NCI-H2196 treated with DMSO at 0.1 percent for 48 hours (cell line): ENCODE results near the gene PTK6.

ENCODE experiments used
- DNase-seq: peaks from one replicate; lab custom pipeline; 2025; ENCODE audit not compliant: unreplicated experiment; lab: John Stamatoyannopoulos, UW

PTK6 gene

DNA sequence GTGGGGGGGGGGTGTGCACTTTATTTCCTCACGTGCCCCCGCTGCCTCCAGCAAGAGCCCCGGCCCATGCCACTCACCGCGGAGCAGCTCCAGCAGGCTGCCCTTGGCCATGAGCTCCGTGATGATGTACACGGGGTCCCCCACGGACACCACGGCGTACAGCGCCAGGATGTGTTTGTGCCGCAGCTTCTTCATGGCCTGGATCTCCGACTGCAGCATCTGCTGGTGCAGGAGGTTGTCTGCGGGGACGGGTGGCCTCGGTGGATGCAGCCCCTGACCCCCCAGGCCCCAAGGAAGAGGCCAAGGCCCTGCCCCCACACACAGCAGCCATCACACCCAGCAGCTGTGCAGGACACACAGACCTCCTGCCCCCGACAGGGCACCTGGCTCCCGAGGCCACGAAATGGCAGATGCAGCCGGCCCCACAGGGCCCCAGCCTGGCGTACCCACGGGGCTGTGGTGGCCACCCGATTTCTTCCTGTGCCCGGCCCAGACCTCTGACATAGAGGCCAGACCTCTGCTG lies 4.7 kb downstream of the PTK6 start:
- no peak for DNase-seq

DNA sequence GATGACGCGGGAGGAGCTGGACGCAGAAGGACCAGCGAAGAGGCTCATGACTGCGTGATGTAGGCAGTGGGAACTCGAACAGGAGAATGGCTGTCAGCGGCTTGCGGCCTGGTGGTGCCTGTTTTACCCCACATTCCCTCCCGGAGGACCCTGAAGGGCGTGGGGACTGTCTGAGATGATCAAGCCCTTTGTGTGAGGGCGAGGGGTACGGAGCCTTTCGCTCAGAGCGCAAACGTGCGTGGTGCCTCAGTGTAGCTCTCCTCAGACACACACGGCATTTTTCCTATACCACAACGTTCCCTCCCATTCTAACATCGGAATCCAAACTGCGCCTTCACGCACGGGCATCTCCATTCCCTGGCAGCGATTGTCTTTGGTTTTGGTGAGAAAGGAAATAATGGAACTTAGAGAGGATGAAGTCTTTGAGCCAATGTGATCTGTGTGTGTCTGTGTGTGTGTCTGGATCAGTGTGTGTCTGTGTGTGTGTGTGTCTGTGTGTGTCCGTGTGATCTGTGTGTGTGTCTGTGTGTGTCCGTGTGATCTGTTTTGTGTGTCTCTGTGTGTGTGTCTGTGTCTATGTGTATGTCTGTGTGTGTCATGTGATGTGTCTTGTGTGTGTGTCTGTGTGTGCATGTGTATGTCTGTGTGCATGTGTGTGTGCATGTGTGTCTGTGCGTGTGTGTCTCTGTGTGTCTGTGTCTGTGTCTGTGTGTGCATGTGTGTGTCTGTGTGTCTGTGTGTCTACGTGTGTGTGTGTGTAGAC lies 5.3 kb downstream of the PTK6 start:
- DNase-seq = no peak

DNA sequence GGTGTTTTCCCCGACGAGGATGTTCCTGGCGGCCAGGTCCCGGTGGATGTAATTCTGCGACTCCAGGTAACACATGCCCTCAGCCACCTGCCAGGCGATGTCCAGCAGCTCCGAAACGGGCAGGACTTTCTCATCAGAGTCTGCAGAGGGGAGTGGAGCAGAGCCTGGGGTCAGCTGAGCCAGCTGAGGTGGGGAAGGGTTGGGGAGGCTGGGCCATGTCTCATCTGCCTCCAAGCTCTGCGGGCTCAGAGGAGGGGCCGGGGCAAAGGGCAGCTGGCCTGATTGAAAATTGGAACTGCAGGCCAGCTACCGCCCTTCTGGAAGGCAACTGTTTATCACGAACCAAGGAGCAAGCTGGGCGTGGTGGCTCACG lies 6.4 kb downstream of the PTK6 start:
- DNase-seq = no peak

DNA sequence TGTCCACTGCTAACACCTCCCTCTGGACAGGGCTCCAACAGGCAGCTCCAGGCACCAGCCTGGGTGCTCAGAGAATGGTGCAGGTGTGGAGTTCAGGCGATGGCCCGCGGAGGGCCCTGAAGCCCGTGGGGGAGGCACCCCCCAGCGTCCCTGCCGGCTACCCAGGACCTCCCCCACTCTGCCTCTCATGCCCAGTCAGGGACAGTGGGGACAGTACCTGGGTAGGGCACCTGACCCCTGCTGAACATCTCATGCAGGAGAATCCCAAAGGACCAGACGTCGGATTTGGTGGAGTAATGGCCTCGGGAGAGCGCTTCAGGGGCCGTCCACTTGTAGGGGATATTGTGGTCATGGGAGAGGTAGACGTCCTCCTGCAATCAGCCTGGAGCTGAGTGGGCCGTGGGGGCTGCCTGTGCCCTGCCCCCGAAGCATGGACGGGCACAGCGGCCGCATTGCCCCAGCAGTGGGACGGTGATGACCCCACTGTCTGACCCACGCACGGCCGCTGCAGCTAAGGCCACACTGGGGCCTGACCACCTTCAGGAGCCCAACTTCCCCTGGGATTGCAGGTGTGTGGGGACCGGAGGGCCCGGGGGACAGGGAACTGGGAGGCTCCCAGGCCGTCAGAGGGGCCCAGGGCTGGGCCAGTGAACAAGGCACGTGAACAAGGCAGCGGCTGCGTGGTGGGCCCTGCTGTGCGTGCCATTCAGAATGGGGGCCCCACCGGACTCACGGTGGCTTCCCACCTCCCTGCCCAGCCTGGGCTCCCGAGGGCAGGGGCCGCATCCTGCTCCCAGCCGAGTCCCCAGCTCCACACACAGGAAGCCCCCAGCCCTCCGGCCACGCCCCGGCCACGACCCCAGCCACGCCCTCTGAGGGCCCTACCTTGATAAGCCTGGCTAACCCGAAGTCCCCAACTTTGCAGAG lies 7.1 kb downstream of the PTK6 start:
- DNase-seq = no peak

DNA sequence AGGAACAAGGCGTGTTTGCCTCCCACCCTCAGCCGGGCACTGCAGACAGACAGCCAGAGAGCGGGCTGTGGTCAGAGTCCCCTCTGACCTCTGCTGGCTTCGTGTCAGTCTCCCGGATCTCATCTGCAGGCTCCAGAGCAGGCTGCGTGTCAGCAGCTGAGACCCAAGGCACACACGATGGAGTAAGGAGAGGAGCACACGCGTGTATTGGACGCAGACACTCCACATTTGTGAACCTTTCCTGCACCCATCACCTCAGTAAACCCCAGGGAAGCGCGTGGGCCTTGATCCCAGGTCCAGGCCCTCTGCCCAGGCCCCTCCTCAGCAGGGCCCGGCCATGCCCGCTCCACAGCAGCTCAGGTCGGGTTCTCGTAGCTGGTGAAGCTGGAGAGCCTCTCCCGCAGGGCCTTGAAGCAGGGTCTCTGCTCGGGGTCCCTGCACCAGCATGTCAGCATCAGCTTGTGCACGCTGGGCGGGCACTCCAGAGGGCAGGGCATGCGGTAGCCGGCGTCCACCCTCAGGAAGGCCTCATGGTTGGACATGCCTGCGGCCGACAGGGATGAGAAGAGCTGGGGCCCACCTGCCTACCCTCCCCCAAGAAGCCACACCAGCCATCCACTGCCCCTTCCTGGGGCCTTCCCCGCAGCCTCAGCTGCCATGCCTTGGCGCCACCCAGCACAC lies 7.9 kb downstream of the PTK6 start:
- DNase-seq = no peak

DNA sequence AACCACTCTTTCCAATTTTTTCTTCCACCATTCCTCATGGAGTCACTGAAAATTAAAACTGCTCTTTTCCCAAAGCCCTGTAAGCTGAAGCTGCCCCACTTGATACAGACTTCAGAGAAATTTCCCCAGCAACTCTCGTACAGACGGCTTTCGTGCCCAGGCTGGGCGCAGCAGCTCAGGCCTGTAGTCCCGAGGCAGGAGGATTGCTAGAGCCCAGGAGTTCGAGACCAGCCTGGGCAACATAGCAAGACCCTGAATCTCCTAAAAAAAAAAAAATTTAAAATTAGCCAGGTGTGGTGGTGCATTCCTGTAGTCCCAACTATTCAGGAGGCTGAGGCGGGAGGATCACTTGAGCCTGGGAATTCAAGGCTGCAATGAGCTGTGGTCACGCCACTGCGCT lies 10.0 kb downstream of the PTK6 start:
- no peak for DNase-seq

DNA sequence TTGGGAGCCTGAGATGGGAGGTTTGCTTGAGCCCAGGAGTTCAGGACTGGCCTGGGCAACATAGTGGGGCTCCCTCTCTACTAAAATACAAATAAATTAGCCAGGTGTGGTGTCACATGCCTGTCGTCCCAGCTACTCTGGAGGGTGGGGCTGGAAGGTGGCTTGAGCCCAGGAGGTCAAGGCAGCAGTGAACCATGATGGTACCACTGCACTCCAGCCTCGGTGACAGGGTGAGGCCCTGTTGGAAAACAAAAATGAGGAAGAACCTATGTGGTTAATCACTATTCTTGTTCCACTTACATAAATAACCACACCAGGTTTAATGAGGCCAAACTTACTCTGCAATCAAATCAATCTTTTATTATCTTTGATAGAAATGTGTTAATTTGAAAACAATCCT lies 11.2 kb downstream of the PTK6 start:
- no peak for DNase-seq

DNA sequence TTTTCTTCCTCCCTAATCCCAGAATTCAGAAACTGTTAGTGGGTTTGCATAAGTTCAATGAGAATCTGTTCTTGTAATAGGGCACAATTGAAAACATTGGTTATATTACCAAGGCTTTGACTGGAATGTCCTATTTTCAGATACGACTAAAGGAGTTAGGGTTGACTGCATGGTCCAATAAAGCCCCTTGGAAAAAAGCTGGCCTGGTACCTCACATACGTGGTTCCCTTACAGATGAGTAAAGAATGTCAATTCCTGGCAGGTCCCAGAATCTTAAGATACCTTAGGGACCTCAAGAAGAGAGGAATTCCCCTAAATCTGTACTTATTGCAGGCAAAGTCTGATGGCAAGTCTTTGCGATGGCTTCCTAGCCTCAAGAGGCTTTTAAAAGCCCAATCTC lies 12.0 kb downstream of the PTK6 start:
- no peak for DNase-seq

DNA sequence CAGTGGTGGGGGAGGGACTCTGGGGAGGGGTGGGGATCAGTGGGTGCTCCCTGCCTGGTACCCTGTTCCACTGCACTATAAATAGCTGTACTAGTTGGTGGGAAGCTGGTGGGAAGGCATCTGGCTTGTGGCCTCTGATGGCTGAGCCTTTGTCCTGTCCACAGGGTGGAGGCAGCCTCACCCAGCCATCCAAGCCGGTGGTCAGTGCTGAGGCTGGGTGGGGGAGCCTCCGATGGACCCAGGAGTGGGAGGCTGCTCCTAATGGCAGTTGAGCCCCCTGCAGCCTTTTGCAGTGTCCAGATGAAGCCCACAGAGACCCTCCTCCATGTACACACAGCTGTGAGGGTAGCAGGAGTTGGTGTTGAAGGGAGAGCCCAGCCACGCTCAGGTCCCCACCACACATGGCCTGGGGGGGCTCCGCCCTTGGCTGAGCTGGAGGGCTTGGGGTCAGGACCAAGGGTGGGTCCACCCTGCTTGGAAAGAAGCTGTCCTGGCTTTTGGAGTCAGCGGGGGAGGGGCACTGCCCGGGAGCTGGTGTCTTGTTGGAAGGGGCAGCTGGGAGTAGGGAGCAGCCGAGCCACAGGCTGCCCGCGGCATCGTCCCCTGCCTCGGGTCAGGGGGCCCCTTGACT lies 14.1 kb downstream of the PTK6 start:
- DNase-seq = no peak

DNA sequence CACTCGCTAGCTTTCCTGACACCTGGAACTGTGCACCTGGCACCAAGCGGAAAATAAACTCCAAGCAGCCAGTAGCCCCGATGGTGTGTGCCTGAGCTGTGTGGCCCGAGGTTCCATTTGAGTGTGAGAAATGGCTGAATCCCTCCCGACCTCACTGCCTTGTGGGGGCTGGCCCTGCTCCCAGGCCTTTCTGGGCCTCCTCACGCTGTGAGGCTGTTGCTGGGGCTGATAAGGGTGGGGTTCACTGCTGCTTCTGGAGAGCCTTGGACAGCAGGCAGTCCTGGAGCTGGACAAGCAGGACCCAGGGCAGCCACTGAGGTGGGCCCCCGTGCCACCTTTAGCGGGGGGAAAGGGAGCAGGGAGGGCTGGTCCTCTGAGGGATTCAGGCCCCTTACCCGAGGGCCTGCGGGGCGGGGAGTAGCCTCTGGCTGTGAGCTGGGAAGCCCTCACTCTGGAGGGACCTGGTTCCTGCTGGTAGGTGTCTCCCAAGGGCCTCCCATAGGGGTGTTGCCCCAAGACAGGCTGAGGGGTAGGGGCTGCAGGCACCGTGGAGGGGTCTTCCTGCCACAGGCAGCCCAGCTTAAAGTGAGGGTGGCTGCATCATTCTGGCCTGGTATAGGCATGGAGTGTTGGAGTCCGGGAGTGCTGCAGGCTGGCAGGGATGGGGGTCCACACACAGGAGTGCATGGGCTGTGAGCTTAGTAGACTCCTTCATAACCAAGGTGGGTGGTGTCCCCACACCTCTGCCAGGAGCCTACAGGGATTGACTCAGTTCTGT lies 14.9 kb downstream of the PTK6 start:
- DNase-seq = no peak

DNA sequence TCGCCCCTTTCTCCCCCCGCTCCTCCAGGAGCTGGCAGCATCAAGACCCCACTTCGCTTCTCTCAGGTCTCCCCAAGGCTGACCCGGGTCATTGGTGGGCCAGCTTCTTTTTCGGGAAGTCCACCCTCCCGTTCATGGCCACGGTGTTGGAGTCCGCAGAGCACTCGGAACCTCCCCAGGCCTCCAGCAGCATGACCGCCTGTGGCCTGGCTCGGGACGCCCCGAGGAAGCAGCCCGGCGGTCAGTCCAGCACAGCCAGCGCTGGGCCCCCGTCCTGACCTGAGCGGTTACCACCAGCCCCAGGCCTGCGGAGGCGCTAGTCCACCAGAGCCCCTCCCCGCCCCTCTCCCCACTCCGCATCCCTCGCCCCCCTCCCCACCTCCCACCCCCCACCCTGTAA lies 15.6 kb downstream of the PTK6 start:
- DNase-seq = no peak

DNA sequence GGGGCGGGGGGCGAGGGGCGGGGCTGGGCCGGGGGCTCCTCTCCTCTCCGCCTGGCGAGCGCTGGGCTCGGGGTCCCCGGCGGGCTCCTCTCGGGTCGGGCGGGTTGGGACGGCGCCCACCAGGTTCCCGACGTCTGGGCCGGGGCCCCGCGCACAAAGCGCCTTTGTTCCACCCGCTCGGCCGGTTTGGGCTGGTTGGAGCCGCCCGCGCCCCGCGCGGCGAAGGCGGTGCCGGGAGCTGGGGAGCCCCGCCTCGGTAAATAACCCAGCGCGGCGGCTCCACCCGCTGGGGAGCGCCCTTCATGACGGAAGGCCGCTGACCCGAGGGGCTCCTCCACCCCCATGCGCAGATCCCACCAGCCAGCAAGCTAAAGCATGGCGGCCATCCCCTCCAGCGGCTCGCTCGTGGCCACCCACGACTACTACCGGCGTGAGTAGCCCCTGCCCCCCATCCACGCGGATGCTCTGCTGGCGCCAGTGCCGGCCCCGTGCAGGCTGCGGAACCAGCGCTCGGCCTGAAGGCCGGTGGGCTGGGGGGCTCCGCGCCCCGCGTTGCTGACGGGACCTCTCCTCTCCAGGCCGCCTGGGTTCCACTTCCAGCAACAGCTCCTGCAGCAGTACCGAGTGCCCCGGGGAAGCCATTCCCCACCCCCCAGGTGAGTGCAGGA lies 16.1 kb downstream of the PTK6 start:
- peak; percentile 38 for DNase-seq

DNA sequence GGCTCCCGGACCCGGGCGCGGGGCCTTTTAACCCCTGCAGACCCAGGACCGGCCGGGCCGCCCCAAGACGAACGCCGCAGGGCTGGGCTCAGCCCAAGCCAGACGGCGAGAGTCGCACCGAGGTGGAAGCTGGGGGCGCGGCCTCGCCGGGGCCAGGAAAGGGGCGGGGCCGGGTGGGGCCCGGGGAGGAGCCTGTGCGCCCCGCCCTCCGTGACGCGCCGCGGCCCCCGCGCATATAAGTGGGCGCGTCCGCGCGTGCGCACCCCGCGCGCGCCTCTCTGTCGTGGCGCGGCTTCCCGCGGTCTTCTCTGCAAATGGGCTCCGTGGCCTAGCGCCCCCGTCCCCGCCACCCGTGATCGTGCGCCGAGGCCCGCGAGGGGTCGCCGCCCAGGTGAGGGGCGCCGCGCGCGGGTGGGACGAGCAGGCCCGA lies 16.7 kb downstream of the PTK6 start, which contains the start of gene PPDPF:
TSS of gene PPDPF (plus strand) at position 262 of the 430 bp plus-strand sequence. CDS start 544 bp downstream, outside the sequence.
- DNase-seq = peak; percentile 58

DNA sequence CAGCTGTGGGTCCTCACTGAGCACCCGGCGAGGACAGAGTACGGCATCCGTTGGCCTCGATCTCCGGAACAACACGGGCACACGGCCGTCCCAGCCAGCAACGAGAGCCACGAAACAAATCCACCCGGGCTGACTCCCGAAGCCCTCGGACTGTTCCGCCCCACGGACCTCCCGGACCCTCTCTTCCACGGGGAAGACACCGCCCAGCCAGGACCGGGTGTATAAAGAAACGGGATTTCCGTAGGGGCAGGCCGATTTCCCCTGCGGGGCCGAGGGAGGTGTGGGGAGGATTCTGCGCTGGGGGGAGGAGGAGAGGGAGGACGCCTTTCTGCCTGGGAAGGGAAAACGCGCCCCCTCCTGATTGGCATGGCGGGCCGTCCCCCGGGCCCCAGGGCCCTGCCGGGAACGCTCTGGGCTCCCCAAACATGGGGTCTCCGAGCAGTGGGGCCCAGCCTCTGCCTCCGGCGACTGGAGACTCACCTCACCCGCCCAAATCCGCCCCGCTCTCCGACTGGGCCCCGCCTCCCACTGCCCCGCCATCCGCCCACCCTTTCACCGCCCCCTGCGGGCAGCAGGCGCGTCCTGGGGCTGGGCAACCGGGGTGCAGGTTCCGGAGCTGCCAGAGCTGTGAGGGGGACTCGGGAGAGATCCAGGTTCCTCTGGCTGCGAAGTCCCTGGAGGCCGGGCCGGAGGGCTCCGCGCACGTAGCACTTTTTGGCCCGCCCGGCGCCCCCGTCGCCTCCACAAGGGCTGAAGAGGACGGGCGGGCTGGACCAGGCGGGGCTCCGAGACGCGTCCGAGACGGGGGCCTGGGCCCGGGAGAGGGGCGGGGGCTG lies 17.3 kb downstream of the PTK6 start:
- DNase-seq = peak; percentile 61

DNA sequence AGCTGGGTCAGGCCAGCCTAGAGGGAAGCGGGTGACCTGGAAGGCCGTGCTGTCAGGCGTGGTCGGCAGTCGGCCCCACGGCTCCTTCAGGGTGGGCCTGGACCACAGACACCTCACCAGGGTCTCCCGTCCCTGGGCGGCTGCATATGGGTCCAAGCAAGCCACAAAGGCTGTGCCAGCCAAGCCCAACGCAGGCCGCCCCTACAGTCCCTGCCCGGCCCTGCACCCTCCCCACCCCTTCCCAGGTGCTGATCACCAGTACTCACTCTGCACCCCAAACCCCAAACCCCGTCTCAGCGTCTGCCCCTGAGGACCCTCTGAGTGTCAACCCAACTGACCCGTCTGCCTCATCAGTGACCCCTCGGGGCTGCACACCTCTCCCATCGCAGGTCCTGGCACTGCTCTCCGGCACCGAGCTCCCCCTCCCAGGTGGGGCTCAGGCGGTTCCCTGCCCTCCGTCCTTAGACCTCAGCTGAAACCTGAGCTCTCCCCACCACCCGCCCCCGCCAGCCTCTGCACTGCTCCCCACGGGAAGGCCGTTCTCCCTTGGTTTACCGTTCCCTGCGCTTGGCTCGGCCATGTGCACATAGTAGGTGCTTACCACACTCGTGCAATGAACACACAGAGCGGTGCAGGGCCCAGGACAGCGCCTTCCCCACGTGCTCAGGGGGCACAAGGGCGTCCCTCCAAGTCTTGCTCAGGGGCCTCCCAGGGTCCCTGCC lies 18.1 kb downstream of the PTK6 start:
- DNase-seq = no peak

DNA sequence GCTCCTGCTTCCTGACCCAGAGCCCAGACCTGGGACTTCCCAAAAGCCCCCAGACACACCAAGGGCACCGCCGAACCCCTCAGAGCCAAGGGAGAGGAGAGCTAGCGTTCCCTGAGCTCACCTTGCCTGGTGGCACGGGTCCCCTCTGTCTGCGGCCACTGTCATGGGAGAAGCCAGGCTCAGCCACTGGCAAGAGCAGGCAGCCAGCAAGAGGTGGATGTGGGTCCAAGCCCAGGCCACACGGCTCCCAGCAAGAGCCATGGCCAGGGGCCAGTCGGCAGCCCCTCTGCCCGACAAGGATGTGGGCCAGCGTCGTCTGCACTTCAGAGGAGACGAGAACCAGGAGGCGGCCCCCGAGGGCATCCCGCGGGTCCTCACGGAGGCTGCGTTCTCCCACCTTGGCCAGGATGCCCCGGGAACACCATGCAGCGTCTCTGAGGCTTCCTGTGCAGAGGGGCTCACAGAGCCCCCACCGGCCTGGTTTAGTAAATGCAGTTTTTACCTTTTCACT lies 18.8 kb downstream of the PTK6 start:
- no peak for DNase-seq

DNA sequence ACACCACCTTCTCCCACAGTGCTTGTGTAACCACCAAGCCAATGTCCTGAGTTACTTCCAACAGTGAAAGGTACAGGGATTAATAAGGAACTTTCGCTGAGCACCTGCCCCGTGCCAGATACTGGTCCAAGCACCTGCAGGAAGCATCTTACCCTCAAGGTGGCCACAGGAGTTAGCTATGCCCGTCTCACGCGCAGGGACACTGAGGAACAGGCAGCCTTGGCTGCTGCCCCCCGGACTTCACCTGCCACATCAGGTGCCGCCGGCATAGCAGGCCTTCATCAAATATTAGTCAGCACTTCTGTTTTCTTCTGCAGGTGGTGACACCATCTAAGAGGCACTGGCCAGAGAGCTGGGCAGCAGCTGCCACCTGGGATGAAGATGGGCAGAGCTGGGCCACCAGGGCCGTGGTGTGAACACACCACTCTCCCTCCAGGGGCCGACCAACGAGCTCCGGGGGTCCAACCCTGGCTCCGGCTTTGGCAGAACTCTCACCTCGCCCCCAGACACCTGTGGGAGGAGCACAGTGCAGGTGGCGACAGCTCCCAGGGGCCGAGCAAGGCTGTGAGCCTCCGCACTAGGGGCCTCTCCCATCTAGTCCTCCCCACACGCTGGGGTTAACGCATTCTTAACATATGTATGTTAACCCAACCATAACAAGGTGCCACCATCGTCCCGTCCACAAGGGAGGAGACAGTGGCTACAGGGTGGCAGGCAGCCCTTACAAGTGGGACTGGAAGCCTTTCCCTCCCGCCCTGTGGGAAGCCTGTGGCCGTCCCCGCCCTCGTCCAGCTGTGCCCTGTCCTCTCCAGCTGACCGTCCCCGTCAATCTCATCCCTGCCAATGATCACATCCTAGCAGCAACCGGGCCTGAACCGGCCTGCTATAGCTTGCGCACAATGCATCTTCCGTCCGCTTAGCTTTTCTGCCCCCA lies 19.5 kb downstream of the PTK6 start:
- DNase-seq = no peak
